Lower lobe of right lung (tissue), 2 donors: ENCODE results near the gene MED13. TPM values are rescaled to one million over a fixed set of nuclear protein-coding genes. Genes with fewer than 3 reads are reported as not detected.

Experiments used
- ATAC-seq, 2 donors: fragments of 200-7000 bp; cut with Tn5 transposase; one replicate each; pipeline ENCODE4 v1.9.1; 2020 to 2022; ENCODE audit warnings: mild to moderate bottlenecking in 2 of 2, moderate library complexity in 2 of 2
- DNase-seq: peaks from one replicate; pipeline ENCODE4 v3.0.0-alpha.2; 2020
- H3K27ac ChIP-seq: fragments of 200-600 bp; one replicate; pipeline ENCODE4 v1.8.0; 2022
- H3K27me3 ChIP-seq: fragments of 200-600 bp; one replicate; pipeline ENCODE4 v1.8.0; 2022; ENCODE audit warnings: low read depth
- H3K36me3 ChIP-seq: fragments of 200-600 bp; one replicate; pipeline ENCODE4 v1.8.0; 2022; ENCODE audit warnings: mild to moderate bottlenecking
- H3K4me1 ChIP-seq: fragments of 200-600 bp; one replicate; pipeline ENCODE4 v1.8.0; 2022
- H3K4me3 ChIP-seq: fragments of 200-600 bp; one replicate; pipeline ENCODE4 v1.8.0; 2022; ENCODE audit warnings: mild to moderate bottlenecking
- H3K9me3 ChIP-seq: fragments of 200-600 bp; one replicate; pipeline ENCODE4 v1.8.0; 2022
- intact Hi-C: fragments of 100-400 bp; cut with DNase I; formaldehyde crosslinking; loops from one replicate; pipeline ENCODE4 v1.11.0; 2022
- total RNA-seq: library from RNA; stranded (reverse); fragmentation: NEBNext Ultra II Directional; extraction: Animal tissue kit (Norgen Biotek cat#: 25700); gene quantifications from one replicate; pipeline ENCODE4 v1.2.1, GENCODE V29; 2021
- TF ChIP-seq, protein P1 (sequence below): fragments of 200-600 bp; IDR thresholded peaks from one replicate; pipeline ENCODE4 v1.8.0; 2022; ENCODE audit warnings: antibody characterized with exemption, mild to moderate bottlenecking
- donor health status: DM: no; HTN: yes; CAD: no; lungs with severe emphysema.

Gene MED13
- total RNA-seq, 1 donor from 2014 or later = 67.9 TPM

DNA sequence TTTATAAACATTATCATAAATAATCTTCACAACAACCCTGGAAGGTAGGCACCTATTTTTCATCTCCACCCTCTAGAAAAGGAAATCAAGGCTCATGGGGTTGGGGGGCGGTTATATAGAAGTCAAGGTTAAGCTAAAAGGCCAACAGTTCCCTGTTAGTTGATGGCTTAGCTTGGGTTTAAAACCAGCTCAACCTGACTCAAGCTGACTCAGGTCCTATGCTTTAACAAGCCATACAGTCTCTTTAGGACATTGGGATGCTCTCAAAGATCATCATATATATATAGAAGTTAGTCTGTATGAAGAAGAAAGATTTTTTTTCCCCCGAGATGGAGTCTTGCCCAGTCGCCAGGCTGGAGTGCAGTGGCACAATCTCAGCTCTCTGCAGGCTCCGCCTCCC, 44.8 kb upstream of the MED13 start:
- TF ChIP-seq, protein P1, sequence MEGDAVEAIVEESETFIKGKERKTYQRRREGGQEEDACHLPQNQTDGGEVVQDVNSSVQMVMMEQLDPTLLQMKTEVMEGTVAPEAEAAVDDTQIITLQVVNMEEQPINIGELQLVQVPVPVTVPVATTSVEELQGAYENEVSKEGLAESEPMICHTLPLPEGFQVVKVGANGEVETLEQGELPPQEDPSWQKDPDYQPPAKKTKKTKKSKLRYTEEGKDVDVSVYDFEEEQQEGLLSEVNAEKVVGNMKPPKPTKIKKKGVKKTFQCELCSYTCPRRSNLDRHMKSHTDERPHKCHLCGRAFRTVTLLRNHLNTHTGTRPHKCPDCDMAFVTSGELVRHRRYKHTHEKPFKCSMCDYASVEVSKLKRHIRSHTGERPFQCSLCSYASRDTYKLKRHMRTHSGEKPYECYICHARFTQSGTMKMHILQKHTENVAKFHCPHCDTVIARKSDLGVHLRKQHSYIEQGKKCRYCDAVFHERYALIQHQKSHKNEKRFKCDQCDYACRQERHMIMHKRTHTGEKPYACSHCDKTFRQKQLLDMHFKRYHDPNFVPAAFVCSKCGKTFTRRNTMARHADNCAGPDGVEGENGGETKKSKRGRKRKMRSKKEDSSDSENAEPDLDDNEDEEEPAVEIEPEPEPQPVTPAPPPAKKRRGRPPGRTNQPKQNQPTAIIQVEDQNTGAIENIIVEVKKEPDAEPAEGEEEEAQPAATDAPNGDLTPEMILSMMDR = no peak
- H3K36me3 ChIP-seq = no peaks in the 10 kb centered on the region
- intact Hi-C loops = no loop called here
- ATAC-seq (no peak), DNase-seq (no peak)
- no peak overlapping the region for H3K4me3 ChIP-seq
- no peak overlapping the region for H3K27ac ChIP-seq
- no peaks in the 10 kb centered on the region for H3K9me3 ChIP-seq
- H3K27me3 ChIP-seq = no peaks in the 10 kb centered on the region
- no peaks in the 10 kb centered on the region for H3K4me1 ChIP-seq

DNA sequence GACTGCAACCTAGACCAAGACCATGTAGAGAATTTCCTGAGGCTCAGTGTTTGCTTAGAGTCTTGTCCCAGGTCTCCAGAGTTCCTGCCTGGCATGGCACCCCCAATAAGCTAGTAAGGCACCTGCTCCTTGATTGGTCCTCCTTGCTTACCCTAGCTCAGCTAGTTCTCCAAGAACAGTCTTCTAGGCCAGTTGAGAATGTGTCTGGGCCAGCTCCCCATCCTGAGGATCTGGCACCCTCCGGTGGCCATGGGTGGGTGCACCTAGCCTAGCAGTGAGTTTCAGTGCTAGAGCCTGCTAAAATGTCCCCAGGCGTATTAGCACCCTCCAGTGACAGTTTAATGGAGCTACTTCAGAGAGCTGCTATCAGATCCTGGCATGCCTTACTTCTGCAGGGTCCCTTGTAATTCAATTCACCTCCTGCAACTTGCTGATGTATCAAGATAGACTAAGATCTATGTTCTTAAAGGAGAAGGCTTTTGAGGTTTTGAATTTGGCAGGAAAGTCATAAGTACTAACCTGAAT, 44.4 kb upstream of the MED13 start:
- Histone ChIP-seq H3K4me1 (no peaks in the 10 kb centered on the region), H3K27me3 (no peaks in the 10 kb centered on the region), H3K4me3 (no peak overlapping the region), H3K27ac (no peak overlapping the region), H3K9me3 (no peaks in the 10 kb centered on the region), H3K36me3 (no peaks in the 10 kb centered on the region)
- DNase-seq = peak; percentile 56
- intact Hi-C loops = no loop called here
- TF ChIP-seq, protein P1 = peak; percentile 60
- peak; percentile 93 to 95 for ATAC-seq

DNA sequence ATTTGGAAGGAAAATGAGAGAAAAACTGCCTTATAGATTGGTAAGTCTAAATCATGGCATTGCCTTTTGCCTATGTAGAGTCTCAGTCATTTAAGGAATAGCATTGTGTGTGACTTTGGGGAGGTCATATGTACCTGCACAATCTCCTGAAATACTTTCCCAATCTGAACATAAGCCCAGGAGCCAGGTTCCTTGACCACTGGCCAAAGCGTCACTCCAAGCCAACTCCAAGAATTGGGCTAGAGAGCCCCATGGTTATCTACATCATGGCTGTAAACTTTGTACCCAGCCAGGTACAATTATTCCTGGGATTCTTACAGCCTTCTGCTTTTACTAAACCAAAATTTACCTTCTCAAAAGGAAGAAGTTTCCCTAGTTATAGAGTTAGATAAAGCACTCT, 40.8 kb upstream of the MED13 start:
- Histone ChIP-seq H3K4me1 (no peaks in the 10 kb centered on the region), H3K9me3 (no peaks in the 10 kb centered on the region), H3K27me3 (no peaks in the 10 kb centered on the region), H3K27ac (no peak overlapping the region), H3K36me3 (no peaks in the 10 kb centered on the region), H3K4me3 (no peak overlapping the region)
- DNase-seq (no peak), ATAC-seq (no peak)
- TF ChIP-seq, protein P1 = no peak
- intact Hi-C loops = no loop called here

DNA sequence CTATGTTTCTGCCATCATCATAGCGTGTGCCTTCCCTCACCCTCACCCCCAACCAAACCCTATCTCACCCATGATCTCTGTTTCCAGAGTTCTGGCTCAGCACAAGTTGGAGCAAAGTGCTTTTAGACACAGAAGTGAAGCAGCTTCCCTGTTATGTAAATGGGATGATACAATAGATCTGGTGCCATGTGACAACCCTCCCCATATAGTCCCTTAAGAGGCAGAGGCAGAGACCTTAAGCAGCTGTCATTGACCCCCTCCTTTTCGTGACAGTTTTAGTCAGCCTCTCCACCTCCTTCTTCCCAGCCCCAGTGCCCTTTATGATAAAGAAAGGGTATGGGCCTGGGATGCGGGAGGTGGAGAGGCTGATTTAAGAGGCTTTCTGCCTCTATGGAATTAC, 40.3 kb upstream of the MED13 start:
- TF ChIP-seq, protein P1 = no peak
- H3K27ac ChIP-seq = no peak overlapping the region
- no peaks in the 10 kb centered on the region for H3K4me1 ChIP-seq
- no peaks in the 10 kb centered on the region for H3K27me3 ChIP-seq
- intact Hi-C loops = no loop called here
- no peaks in the 10 kb centered on the region for H3K36me3 ChIP-seq
- H3K9me3 ChIP-seq = no peaks in the 10 kb centered on the region
- no peak overlapping the region for H3K4me3 ChIP-seq
- ATAC-seq (no peak), DNase-seq (no peak)

DNA sequence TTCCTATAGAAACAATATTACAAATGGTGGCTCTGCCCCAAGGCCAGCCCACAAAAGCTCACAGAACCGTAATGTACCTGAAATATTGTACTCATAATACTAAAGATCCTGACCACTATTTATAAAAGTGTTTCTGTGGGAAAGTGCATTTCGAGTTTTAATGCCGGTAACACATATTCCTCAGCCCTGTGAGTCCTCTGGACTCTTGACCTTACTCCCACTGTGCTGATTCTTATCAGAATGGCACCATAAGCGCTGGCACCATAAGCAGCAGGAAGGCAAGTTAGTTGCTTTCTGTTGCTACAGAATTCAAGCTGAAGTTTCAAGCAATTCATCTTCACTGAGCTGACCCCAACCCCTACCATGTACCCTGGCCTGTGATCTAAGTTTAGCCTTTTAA, 36.4 kb upstream of the MED13 start:
- TF ChIP-seq, protein P1 = no peak
- no peak for DNase-seq
- no peak for ATAC-seq
- H3K9me3 ChIP-seq = no peaks in the 10 kb centered on the region
- no peaks in the 10 kb centered on the region for H3K36me3 ChIP-seq
- intact Hi-C loops = no loop called here
- no peaks in the 10 kb centered on the region for H3K27me3 ChIP-seq
- H3K4me1 ChIP-seq = no peaks in the 10 kb centered on the region
- H3K27ac ChIP-seq = no peak overlapping the region
- H3K4me3 ChIP-seq = no peak overlapping the region

DNA sequence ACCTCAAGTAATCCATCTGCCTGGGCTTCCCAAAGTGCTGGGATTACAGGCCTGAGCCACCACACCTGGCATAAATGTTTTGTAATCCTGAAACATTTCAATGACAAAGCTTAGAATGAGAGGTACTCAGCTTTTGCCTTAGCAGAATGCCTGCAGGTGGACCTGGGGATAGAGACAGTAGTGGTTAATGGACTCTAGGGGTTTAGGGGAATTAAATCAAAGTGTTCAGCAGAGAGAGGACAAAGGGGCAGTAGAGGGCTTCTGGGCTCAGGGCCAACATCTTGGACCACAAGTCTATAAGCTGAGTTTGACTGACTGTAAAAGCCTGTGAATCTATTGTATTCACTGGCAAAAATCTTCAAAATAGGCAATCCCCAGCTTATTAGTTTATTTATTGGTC, 36.0 kb upstream of the MED13 start:
- H3K9me3 ChIP-seq = no peaks in the 10 kb centered on the region
- intact Hi-C loops = no loop called here
- DNase-seq = no peak
- H3K4me3 ChIP-seq = no peak overlapping the region
- no peaks in the 10 kb centered on the region for H3K4me1 ChIP-seq
- no peak for ATAC-seq
- TF ChIP-seq, protein P1 = no peak
- no peaks in the 10 kb centered on the region for H3K36me3 ChIP-seq
- no peaks in the 10 kb centered on the region for H3K27me3 ChIP-seq
- no peak overlapping the region for H3K27ac ChIP-seq
